Endothelial cell (in vitro differentiated cells): ENCODE measurements around the gene ADD1. TPM values are rescaled to one million over a fixed set of nuclear protein-coding genes. Genes with fewer than 3 reads are reported as not detected.

ENCODE experiments used
- DNase-seq: peaks from one replicate; pipeline ENCODE4 v3.0.0; 2021; ENCODE audit warnings: low spot score
- H3K27ac Mint-ChIP-seq: one replicate; pipeline ENCODE4 v1.8.0; 2021; ENCODE audit warnings: mixed read lengths, inconsistent platforms; ENCODE audit not compliant: unreplicated experiment
- H3K27me3 Mint-ChIP-seq: one replicate; pipeline ENCODE4 v1.8.0; 2021; ENCODE audit warnings: mild to moderate bottlenecking, moderate library complexity, mixed read lengths, inconsistent platforms; ENCODE audit not compliant: unreplicated experiment
- H3K36me3 Mint-ChIP-seq: one replicate; pipeline ENCODE4 v1.8.0; 2021; ENCODE audit warnings: mild to moderate bottlenecking, low read depth, mixed read lengths, inconsistent platforms; ENCODE audit not compliant: unreplicated experiment
- H3K4me1 Mint-ChIP-seq: one replicate; pipeline ENCODE4 v1.8.0; 2021; ENCODE audit warnings: mild to moderate bottlenecking, mixed read lengths, inconsistent platforms; ENCODE audit not compliant: unreplicated experiment
- H3K4me3 Mint-ChIP-seq: one replicate; pipeline ENCODE4 v1.8.0; 2021; ENCODE audit warnings: mild to moderate bottlenecking, mixed read lengths, inconsistent platforms; ENCODE audit not compliant: unreplicated experiment
- H3K9me3 Mint-ChIP-seq: one replicate; pipeline ENCODE4 v1.8.0; 2021; ENCODE audit warnings: mixed read lengths, inconsistent platforms; ENCODE audit not compliant: unreplicated experiment
- total RNA-seq: library from RNA; stranded (reverse); fragmentation: NEBNext Ultra II Directional; extraction: Animal tissue kit (Norgen Biotek cat#: 25700); gene quantifications from one replicate; pipeline ENCODE4 v1.2.1, GENCODE V29; 2021; ENCODE audit not compliant: unreplicated experiment
- TF ChIP-seq, protein P1 (sequence below): fragments of 200-600 bp; sonication (generic); IDR thresholded peaks from one replicate; pipeline ENCODE4 v1.5.0; 2021; ENCODE audit warnings: antibody characterized with exemption; ENCODE audit not compliant: unreplicated experiment

The ADD1 gene
- total RNA-seq, 1 donor from 2014 or later: 337 TPM

DNA sequence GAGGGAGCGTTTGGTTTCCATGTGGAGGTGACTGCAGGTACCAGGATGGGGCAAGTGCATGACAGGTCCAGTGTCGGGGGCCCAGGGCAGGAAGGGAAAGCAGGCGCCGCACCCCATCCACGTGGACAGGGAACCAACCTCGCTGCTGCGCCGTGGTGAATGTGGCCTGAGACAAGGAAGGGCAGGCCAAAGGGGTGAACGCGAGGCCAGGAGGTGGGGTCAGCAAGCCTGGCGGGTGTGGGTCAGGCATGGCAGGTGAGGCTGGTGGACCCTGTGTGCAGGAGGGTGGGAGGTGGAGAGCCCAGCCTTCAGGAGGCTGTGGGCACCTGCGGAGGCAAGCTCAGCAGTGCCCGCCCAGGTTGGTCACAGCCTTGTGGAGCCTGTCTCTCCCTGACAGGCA, 36.1 kb upstream of the ADD1 start:
- Mint-ChIP-seq H3K27me3 (peaks cover 14% of the 10 kb centered on the region), H3K9me3 (no peaks in the 10 kb centered on the region), H3K27ac (no peak overlapping the region), H3K36me3 (peaks cover 4% of the 10 kb centered on the region), H3K4me1 (peaks cover 24% of the 10 kb centered on the region), H3K4me3 (peak overlapping the region; percentile 60)
- no peak for DNase-seq
- TF ChIP-seq, protein P1, sequence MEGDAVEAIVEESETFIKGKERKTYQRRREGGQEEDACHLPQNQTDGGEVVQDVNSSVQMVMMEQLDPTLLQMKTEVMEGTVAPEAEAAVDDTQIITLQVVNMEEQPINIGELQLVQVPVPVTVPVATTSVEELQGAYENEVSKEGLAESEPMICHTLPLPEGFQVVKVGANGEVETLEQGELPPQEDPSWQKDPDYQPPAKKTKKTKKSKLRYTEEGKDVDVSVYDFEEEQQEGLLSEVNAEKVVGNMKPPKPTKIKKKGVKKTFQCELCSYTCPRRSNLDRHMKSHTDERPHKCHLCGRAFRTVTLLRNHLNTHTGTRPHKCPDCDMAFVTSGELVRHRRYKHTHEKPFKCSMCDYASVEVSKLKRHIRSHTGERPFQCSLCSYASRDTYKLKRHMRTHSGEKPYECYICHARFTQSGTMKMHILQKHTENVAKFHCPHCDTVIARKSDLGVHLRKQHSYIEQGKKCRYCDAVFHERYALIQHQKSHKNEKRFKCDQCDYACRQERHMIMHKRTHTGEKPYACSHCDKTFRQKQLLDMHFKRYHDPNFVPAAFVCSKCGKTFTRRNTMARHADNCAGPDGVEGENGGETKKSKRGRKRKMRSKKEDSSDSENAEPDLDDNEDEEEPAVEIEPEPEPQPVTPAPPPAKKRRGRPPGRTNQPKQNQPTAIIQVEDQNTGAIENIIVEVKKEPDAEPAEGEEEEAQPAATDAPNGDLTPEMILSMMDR: no peak

DNA sequence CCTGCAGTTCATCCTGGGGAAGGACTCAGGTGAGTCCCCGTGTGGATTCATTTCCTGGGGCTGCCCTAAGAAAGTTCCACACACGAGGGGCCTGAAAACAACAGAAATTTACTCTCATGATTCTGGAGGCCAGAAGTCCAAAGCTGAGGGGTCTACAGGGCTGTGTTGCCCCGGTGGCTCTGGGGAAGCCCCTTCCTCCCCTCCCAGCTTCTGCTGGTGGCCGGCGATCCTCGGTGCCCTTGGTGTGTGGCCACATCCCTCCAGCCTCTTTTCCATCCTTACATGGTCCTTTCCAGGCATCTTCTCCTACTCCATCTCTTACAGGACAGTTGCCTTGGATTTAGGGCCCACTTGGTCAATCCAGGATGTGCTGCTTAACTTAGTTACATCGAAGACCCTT, 35.6 kb upstream of the ADD1 start:
- no peak for DNase-seq
- Mint-ChIP-seq H3K4me3 (peak overlapping the region; percentile 24), H3K27ac (no peak overlapping the region), H3K4me1 (peaks cover 28% of the 10 kb centered on the region), H3K27me3 (peaks cover 17% of the 10 kb centered on the region), H3K9me3 (no peaks in the 10 kb centered on the region), H3K36me3 (peaks cover 7% of the 10 kb centered on the region)
- TF ChIP-seq, protein P1: no peak

DNA sequence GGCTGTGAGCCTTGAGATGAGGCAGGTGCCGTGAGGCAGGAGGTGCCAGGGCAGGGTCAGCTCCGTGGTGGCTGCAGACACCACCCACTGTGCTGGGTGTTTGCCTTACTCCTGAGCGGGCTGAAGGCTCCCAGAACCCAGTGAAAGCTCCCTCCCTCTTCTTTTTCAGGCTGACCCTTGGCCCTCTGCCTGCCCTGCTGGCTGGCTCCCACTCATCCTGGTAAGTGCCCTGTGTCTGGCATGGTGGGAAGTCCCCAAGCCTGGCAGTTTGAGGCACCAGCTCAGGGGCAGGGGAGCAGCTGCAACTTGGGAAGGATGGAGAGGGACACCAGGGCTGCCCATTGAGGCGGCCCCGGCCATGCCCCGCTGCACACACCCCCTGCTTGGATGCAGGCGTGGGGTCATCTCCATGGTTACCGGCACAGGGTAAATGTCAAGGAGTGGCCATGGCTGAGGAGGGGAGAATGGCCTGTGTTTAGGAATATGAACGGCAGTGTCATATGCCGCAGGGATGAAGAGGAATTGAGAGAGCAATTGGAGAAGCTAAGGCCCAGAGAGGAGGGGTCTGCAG, 33.9 kb upstream of the ADD1 start:
- DNase-seq: no peak

DNA sequence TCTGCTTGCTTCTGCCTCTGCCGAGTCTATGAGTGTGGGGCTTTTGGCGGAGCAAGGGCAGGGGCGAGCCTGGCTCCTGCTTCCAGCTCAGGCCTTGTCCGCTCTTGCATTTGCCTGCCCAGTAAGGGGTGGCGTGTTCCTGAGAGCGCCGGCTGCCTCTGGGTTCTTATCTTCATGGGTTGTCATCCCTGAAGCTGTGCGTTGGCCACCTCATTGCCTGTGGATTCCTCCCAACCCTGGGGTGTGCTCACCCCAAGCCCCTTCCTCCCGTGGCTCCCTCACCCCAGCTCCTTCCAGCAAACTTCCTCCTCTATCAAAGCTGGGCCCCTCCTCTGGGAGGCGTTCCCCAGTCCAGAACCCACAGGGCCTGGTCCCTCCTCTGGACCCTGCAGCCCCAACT, 33.3 kb upstream of the ADD1 start:
- DNase-seq: no peak
- no peak overlapping the region for H3K4me3 Mint-ChIP-seq
- peaks cover 12% of the 10 kb centered on the region for H3K36me3 Mint-ChIP-seq

More for the DNA sequence above, 33.9 kb upstream of the ADD1 start:
- no peak overlapping the region for H3K27ac Mint-ChIP-seq
- peaks cover 17% of the 10 kb centered on the region for H3K27me3 Mint-ChIP-seq
- TF ChIP-seq, protein P1: no peak
- H3K36me3 Mint-ChIP-seq: peaks cover 12% of the 10 kb centered on the region
- no peak overlapping the region for H3K4me3 Mint-ChIP-seq
- no peaks in the 10 kb centered on the region for H3K9me3 Mint-ChIP-seq
- peaks cover 42% of the 10 kb centered on the region for H3K4me1 Mint-ChIP-seq

More for the DNA sequence above, 33.3 kb upstream of the ADD1 start:
- peaks cover 17% of the 10 kb centered on the region for H3K27me3 Mint-ChIP-seq
- peak overlapping the region; percentile 42 for H3K27ac Mint-ChIP-seq
- H3K9me3 Mint-ChIP-seq: no peaks in the 10 kb centered on the region
- TF ChIP-seq, protein P1: no peak
- H3K4me1 Mint-ChIP-seq: peaks cover 45% of the 10 kb centered on the region
